Stimulated activated CD4-positive, alpha-beta T cell treated with anti-CD3 and anti-CD28 coated beads, TNF-alpha, amount 100 ng/mL, for 24 hours (primary cell): ENCODE results near the gene NFATC4.
"Not testable (repeated sequence)": the region's sequence is repeated elsewhere in the genome, so short reads cannot be mapped to it uniquely, and the experiment has no call there.

Source experiments
- DNase-seq, 3 experiments: peaks; one replicate each; pipeline ENCODE4 v3.0.0-alpha.2; 2020; ENCODE audit warnings: low read depth in 3 of 3

NFATC4 gene

GRCh38 chr14:24339284-24340151, 28.5 kb upstream of the NFATC4 start, which contains the start of gene RIPK3:
RIPK3 (minus strand) TSS chr14:24339991; CDS start chr14:24339826, 165 bp downstream.
- peak; percentile 33 to 68 (median 36) for DNase-seq

GRCh38 chr14:24340606-24341005, 27.4 kb upstream of the NFATC4 start:
- no peak for DNase-seq

GRCh38 chr14:24342889-24343288, 25.1 kb upstream of the NFATC4 start:
- no peak for DNase-seq

- no peak for DNase-seq
Measured at GRCh38 chr14:24343795-24344660, 24.0 kb upstream of the NFATC4 start.

GRCh38 chr14:24347134-24347533, 20.9 kb upstream of the NFATC4 start:
- no peak for DNase-seq

- DNase-seq, result no peak
Measured at GRCh38 chr14:24348186-24348585, 19.8 kb upstream of the NFATC4 start.

- no peak for DNase-seq
Measured at GRCh38 chr14:24349742-24350141, 18.2 kb upstream of the NFATC4 start.

- no peak for DNase-seq
Measured at GRCh38 chr14:24351517-24351916, 16.5 kb upstream of the NFATC4 start.

GRCh38 chr14:24353559-24354481, 14.2 kb upstream of the NFATC4 start:
- no peak for DNase-seq

- DNase-seq, result not testable (repeated sequence)
Measured at GRCh38 chr14:24354482-24354825, 13.5 kb upstream of the NFATC4 start.

GRCh38 chr14:24355009-24355408, 13.0 kb upstream of the NFATC4 start:
- DNase-seq, result no peak

- DNase-seq, result no peak
Measured at GRCh38 chr14:24356208-24356607, 11.8 kb upstream of the NFATC4 start.

- DNase-seq, result no peak
Measured at GRCh38 chr14:24360281-24360680, 7.7 kb upstream of the NFATC4 start.

GRCh38 chr14:24361326-24361725, 6.7 kb upstream of the NFATC4 start:
- DNase-seq, result no peak

GRCh38 chr14:24362241-24362960, 5.6 kb upstream of the NFATC4 start:
- DNase-seq, result no peak

- DNase-seq, result no peak
Measured at GRCh38 chr14:24363401-24363800, 4.6 kb upstream of the NFATC4 start.

GRCh38 chr14:24364841-24365240, 3.1 kb upstream of the NFATC4 start:
- DNase-seq, result no peak

GRCh38 chr14:24365600-24366412, 2.2 kb upstream of the NFATC4 start:
- peak; percentile 27 to 74 (median 41) for DNase-seq

GRCh38 chr14:24366413-24366720, 1.6 kb upstream of the NFATC4 start:
- DNase-seq, result no peak
